GM21447 (cell line): ENCODE data around the gene TJP2.

ENCODE experiments used
- ATAC-seq: cut with Tn5 transposase; IDR thresholded peaks from one replicate; pipeline ENCODE4 v1.9.1; 2021; ENCODE audit not compliant: unreplicated experiment

Gene TJP2

DNA sequence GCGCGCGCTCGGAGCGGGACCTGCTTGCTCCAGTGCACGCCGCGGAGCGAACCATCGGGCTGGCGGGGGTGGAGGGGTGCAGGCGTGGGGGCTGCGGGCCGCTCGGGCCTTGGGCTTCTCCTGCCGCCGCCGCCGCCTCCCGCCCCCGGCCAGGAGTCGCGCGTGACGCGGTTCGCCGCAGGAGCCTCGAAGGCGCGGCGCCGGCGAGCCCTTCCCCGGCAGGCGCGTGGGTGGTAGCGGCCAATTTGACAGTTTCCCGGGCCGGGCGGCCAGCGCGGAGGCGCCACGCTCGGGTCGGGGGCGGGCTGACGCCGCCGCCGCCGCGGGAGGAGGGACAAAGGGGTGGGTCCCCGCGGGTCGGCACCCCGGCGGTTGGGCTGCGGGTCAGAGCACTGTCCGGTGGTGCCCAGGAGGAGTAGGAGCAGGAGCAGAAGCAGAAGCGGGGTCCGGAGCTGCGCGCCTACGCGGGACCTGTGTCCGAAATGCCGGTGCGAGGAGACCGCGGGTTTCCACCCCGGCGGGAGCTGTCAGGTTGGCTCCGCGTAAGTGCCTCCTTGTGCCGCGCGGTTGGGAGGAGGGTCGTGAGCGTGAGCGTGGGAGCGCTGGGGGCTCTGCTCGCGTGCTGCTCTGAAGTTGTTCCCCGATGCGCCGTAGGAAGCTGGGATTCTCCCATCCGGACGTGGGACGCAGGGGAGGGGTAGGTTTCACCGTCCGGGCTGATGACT, at the start of gene TJP2:
TSS of gene TJP2 (plus strand) at position 387 of the 725 bp plus-strand sequence. CDS start at position 483, 96 bp downstream.
- ATAC-seq, result peak; percentile 42

DNA sequence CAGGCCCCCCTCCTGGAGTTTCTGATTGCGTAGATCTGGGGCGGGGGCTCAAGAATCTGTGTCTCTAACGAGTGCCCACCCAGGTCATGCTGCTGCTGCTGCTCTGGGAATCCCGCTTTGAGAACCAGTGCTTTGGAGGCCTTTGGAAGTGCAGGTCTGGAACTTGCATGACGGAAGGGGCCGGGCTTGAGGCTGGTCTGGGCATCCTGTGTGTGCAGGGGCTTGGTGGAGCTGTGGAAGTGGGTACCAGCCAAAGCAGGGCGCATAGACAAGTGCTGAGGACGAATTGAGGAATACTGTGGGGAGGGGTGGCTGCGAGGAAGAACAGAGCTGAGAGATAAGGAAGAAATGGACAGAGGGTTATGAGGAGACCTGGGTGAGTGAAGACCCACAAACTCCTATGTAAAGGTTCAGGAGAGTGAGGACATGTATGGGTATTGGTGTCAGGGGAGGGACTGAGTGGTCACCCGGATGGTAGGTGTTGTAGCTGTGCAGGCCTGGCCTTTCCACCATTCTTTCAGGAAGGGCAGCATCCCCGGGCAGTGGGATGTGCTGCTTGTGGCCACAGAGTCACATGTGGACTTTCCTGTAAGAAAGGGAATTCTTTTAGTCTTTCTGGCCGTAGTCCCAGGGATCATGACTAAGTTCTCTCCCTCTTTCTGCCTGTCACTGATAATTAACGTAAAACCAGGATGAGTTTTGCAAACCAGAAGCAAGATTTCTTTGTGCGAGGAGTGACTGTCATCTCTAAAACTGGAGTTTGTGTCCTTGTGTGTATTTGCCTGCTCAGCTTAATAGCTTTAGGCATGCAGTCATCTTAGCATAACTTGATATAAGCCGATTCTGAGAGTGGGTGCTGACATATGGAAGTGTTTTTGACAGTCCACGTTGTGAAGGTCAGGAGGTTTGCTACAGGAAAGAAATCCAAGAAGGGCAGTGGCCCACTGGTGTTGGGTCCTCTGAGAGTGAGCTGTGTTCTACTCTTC, 43.3 kb upstream of the TJP2 start:
- no peak for ATAC-seq

DNA sequence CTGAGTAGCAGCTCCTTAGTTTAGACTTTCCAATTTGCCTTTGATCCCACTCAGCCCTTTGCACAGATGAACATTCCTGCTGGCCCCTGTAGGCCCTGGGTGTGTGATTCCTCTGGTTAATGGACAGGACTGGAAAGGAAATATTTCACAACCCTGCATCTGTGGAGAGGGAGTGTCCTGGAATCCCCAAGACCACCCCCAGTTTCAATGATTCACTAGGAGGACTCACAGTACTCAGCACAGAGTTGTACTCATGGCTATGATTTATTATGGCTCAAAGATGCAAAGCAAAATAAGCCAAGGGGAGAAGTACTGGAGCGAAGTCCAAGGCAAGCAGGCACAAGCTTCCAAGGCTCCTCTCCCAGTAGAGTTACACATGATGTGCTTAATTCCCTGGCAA, 42.4 kb upstream of the TJP2 start:
- ATAC-seq, result no peak

DNA sequence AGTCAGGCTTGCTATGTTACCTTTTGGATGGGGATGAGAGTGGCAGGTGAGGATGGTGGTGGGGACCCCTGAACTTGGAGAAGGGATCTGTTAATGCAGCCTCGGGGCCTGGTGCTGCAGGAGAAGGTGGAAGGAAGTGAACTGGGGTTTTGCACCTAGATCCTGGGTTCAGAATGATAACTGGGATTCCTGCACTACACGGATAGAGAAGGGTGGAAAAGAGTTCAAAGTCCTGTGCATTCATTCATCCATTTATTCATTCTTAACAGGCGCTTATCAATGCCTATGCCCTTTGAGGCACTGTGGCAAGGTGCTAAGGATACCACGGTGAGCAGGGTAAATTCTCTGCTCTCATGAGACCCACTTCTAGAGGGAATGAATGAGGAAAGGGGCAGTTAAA, 41.7 kb upstream of the TJP2 start:
- ATAC-seq, result no peak

DNA sequence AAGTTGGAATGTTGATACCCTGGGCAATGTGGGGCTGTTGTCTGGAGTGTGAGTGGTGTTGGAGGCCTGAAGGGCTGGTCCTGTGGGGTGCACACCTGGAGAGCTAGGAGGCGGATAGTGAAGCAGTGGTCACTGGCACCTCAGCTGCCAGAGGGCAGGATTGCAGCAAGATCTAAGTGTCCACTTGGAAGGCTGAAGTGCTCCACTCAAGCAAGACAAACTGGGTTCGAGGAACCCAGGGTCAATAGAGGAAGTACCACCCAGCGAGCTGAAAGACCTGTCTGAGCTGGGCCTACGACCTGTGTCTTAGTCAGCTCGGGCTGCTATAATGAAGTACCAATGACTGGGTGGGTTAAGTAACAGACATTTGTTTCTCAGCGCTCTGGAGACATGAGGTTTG, 39.7 kb upstream of the TJP2 start:
- no peak for ATAC-seq

- no peak for ATAC-seq
Observed at GRCh38 chr9:69136185-69136584, 37.9 kb upstream of the TJP2 start.

- ATAC-seq, result no peak
Observed at GRCh38 chr9:69136779-69137178, 37.3 kb upstream of the TJP2 start.

- ATAC-seq, result no peak
Observed at GRCh38 chr9:69137311-69137710, 36.8 kb upstream of the TJP2 start.

DNA sequence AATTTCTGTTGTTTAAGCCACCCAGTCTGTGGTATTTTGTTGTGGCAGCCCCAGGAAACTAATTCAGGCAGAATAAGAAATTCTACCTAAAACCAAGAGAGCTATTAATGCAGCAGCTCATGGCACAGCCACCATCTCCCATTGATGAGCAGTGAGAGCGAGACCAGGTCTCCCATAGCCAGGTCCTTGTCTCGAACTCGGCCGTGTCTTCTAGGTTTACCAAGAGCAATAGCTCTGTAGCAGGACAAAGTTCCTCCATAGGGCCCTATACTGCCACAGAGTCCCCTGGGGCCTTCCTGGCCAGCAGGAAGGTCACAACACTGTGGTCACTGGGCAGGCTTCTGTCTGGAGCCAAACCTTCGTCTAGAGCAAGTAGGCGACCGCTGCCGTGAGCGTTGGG, 34.5 kb upstream of the TJP2 start:
- no peak for ATAC-seq

DNA sequence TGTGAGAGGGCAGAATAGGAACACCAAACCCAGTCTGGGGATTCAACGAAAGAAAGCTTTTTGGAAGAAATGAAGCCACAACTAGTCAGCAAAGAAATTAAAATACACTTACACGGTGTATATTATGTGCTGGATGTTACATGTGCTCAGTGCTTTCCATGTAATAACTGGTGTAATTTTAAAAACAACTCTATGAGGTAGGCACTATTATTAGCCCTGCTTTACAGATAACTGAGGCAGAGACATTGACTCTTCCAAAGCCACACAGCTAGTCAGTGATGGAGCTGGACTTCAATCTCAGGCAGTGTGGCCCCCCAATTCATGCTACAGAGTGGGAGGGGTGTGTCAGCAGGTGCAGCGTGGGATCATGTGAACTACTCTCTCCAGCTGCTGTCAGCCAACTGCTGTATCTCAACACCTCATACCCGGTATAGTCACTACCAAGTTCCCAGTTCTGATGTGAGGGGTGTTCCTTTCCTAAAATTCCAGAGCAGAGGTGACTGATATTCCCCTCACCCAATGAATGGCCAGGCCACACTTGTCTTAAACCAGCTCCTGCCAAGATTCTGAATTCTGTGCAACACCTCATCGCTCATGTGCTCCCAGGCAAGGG, 33.8 kb upstream of the TJP2 start:
- ATAC-seq, result no peak

DNA sequence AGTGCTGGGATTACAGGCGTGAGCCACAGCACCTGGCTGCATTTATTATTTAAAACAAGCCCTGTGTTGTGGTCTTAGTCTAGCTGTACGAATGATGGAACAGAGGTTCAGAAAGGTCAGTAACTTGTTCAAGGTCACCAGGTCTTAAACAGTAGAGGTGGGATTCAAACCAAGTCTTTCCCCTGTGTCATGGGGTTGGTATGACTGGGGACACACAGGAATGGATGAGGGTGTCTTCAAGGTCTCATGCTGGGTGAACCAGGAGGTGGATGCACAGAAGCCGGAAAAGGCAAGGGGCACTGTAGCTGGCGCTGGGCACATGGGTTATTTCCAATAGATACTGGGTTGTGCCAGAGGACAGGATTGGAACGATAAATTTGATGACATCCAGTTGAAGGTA, 32.2 kb upstream of the TJP2 start:
- no peak for ATAC-seq

DNA sequence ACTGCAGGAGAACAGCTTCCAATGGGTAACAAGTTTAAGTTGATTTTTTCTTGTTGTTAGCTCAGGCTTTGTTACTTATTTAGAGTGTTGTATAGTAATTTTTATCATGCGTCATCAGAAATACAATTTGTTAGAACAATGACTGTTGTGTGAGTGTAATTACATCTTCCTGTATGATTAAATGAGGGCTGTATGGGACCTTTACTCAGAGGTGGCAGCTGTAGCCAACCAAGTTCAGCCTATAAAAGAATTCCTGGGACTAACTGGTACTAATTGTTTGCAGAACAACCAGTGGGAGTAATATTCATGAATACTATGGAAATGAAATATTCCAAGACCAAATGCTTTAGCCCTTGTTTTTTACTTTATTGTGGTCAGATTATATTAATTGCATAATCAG, 30.8 kb upstream of the TJP2 start:
- no peak for ATAC-seq

DNA sequence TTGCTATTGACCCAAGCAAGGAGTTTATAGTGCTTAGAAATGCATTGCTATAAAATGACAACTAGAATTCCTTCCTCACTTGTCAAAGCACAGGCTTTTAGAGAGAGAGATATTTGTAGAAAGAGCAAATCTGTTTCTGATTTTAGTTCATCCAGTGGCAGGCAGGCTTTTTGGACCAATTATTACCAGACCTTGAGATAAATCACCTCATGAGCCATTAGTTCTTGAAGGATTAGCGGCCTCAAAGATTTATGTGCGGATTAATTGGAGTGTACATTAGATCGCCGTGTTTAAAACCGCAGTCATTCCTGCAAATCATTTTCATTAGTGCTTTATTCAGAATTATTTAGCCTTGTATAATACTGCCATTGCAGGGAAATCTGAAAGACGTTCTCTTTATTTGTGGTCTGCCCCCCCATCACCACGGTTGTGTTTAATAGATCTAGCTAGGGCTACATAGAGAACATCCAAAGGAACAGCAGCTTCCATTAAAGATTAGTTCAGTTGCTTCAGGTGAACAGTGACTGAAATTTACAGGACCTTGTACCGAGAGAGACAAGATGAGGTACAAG, 28.8 kb upstream of the TJP2 start:
- no peak for ATAC-seq

DNA sequence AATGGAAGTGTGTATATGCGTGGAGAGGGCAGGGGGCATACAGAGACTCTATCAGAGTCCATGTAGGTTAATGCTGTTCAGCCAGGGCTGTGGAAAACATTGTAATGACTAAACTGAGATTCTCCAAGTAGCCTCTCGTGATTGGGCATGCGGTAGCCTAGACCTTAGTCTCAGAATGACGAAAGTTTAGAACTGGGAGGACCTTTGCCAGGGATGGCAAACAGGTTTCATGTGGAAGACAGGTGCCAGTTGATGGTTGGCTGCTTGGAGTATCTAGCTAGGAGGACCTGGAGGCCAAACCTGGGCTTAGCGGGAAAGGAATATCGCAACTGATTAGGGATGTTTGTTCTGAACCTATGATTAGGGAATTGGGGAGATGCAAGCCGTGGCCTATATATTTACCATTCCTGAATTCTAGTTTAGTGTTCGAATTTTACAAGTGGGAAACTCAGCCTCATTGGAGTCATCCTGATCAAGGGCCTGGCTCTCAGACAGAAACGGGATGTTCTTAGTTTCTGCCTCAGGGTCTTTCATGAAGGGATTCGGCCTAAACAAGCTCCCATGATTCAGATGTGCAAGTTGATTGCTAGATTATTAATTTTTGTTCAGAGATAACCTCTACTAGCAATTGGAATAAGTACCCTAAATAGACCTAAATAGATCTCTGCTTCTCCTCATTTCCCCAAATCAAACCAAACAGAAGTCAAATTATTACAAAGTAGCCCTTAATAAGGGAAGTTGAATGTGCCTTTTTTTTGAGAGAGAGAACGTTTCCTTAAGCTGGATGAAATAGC, 26.8 kb upstream of the TJP2 start:
- ATAC-seq, result no peak

- no peak for ATAC-seq
Observed at GRCh38 chr9:69149321-69149807, 24.7 kb upstream of the TJP2 start.

GRCh38 chr9:69151506-69151905, 22.6 kb upstream of the TJP2 start:
- ATAC-seq, result no peak

DNA sequence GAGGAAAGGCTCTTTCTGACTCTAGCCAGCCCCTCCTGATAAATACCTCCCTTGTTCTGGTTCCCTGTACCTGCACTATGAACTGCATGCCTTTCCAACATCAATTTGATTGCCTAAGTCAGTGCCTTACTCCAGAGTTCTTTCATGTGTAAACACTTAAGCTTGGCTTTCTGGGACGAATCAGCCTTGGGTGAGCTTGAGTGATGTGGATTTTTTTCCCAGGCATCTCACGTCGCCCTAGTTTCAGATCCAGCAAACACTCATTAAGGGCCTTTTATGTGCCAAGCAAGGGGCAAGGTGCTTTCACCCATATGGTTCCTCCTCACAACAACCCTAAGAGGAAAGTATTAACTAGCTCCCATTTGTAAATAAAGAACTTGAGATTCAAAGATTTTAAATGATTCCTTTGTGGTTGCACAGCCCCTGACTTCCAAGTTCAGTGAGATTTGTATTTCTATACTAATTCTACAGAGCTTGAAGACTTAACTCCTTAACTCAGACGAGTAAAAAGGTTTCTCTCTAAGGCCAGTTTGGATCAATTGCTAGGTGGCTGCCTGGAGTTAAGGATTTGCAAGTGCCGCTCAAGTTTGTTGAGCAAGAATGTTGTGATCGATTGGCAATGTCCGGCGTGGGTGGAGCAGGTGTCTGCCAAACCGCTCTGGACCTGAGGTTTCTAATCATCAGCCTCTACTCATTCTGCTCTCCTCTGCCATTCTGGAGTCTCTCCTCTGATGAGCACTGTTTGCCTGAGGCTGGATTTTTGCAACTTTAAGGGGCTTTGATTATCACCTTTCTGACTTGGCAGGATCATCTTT, 20.2 kb upstream of the TJP2 start:
- ATAC-seq, result no peak

- ATAC-seq, result peak; percentile 97
Observed at GRCh38 chr9:69155341-69156030, 18.6 kb upstream of the TJP2 start.
